ENCODE measurements around the gene NFKBIE. TPM values are rescaled to one million over a fixed set of nuclear protein-coding genes. Genes with fewer than 3 reads are reported as not detected.
"Not testable (repeated sequence)": the region's sequence is repeated elsewhere in the genome, so short reads cannot be mapped to it uniquely, and the experiment has no call there.

Gene NFKBIE
- total RNA-seq, 1 donor from 2014 or later = 29.0 TPM

- no peak for DNase-seq (ENCODE audit: low spot score)
- peaks cover 13% of the 10 kb centered on the region for H3K4me1 Mint-ChIP-seq (ENCODE audit: low read depth)
- intact Hi-C loops (cut with micrococcal nuclease) = no loop called here
- peaks cover 11% of the 10 kb centered on the region for H3K36me3 Mint-ChIP-seq (ENCODE audit: low read depth)
- H3K4me3 Mint-ChIP-seq = no peak overlapping the region
- H3K27ac Mint-ChIP-seq = no peak overlapping the region
- no peaks in the 10 kb centered on the region for H3K9me3 Mint-ChIP-seq
- no peaks in the 10 kb centered on the region for H3K27me3 Mint-ChIP-seq (ENCODE audit: insufficient read depth)
These were observed 29.3 kb downstream of the NFKBIE start for GRCh38 chr6:44235891-44236516.

GRCh38 chr6:44235269-44235668 is 30.1 kb downstream of the NFKBIE start:
- Mint-ChIP-seq H3K27ac (no peak overlapping the region), H3K27me3 (ENCODE audit: insufficient read depth) (no peaks in the 10 kb centered on the region), H3K36me3 (ENCODE audit: low read depth) (peaks cover 17% of the 10 kb centered on the region), H3K4me3 (no peak overlapping the region), H3K9me3 (no peaks in the 10 kb centered on the region), H3K4me1 (ENCODE audit: low read depth) (peaks cover 13% of the 10 kb centered on the region)
- intact Hi-C loops (cut with micrococcal nuclease) = no loop called here
- no peak for DNase-seq (ENCODE audit: low spot score)

GRCh38 chr6:44234101-44235025 is 31.0 kb downstream of the NFKBIE start:
- peak overlapping the region; percentile 53 for H3K27ac Mint-ChIP-seq
- intact Hi-C loops (cut with micrococcal nuclease) = no loop called here

GRCh38 chr6:44233567-44234100 is 31.7 kb downstream of the NFKBIE start:
- Mint-ChIP-seq H3K27me3 (ENCODE audit: insufficient read depth) (no peaks in the 10 kb centered on the region), H3K9me3 (no peaks in the 10 kb centered on the region), H3K36me3 (ENCODE audit: low read depth) (peaks cover 18% of the 10 kb centered on the region), H3K4me3 (no peak overlapping the region), H3K27ac (no peak overlapping the region), H3K4me1 (ENCODE audit: low read depth) (peaks cover 12% of the 10 kb centered on the region)
- intact Hi-C loops (cut with micrococcal nuclease) = no loop called here
- no peak for DNase-seq (ENCODE audit: low spot score)

More at GRCh38 chr6:44234101-44235025, 31.0 kb downstream of the NFKBIE start:
- no peaks in the 10 kb centered on the region for H3K27me3 Mint-ChIP-seq (ENCODE audit: insufficient read depth)
- no peak for DNase-seq (ENCODE audit: low spot score)
- H3K36me3 Mint-ChIP-seq (ENCODE audit: low read depth) = peaks cover 18% of the 10 kb centered on the region
- H3K4me3 Mint-ChIP-seq = no peak overlapping the region
- no peaks in the 10 kb centered on the region for H3K9me3 Mint-ChIP-seq
- H3K4me1 Mint-ChIP-seq (ENCODE audit: low read depth) = peaks cover 13% of the 10 kb centered on the region

GRCh38 chr6:44232676-44233566 is 32.4 kb downstream of the NFKBIE start:
- no peak for DNase-seq (ENCODE audit: low spot score)
- intact Hi-C loops (cut with micrococcal nuclease) = no loop called here
- Mint-ChIP-seq H3K27ac (peak overlapping the region; percentile 19), H3K4me3 (no peak overlapping the region), H3K27me3 (ENCODE audit: insufficient read depth) (no peaks in the 10 kb centered on the region), H3K36me3 (ENCODE audit: low read depth) (peaks cover 18% of the 10 kb centered on the region), H3K4me1 (ENCODE audit: low read depth) (peaks cover 8% of the 10 kb centered on the region), H3K9me3 (no peaks in the 10 kb centered on the region)

- H3K27me3 Mint-ChIP-seq (ENCODE audit: insufficient read depth); H3K4me3 Mint-ChIP-seq; H3K4me1 Mint-ChIP-seq (ENCODE audit: low read depth); intact Hi-C loops (cut with micrococcal nuclease); H3K27ac Mint-ChIP-seq; DNase-seq (ENCODE audit: low spot score); H3K9me3 Mint-ChIP-seq: not testable (repeated sequence)
- H3K36me3 Mint-ChIP-seq (ENCODE audit: low read depth) = peaks cover 18% of the 10 kb centered on the region
These were observed 33.9 kb downstream of the NFKBIE start for GRCh38 chr6:44231426-44231825.

- Mint-ChIP-seq H3K27me3 (ENCODE audit: insufficient read depth) (no peaks in the 10 kb centered on the region), H3K9me3 (no peaks in the 10 kb centered on the region), H3K27ac (no peak overlapping the region), H3K36me3 (ENCODE audit: low read depth) (peaks cover 17% of the 10 kb centered on the region), H3K4me1 (ENCODE audit: low read depth) (peaks cover 1% of the 10 kb centered on the region), H3K4me3 (no peak overlapping the region)
- DNase-seq (ENCODE audit: low spot score) = no peak
- intact Hi-C loops (cut with micrococcal nuclease) = no loop called here
These were observed 35.2 kb downstream of the NFKBIE start for GRCh38 chr6:44230034-44230675.

GRCh38 chr6:44229376-44230033 is 35.8 kb downstream of the NFKBIE start:
- H3K4me3 Mint-ChIP-seq = no peak overlapping the region
- H3K27ac Mint-ChIP-seq = no peak overlapping the region
- DNase-seq (ENCODE audit: low spot score) = no peak
- H3K4me1 Mint-ChIP-seq (ENCODE audit: low read depth) = peaks cover 8% of the 10 kb centered on the region
- intact Hi-C loops (cut with micrococcal nuclease) = no loop called here
- H3K27me3 Mint-ChIP-seq (ENCODE audit: insufficient read depth) = no peaks in the 10 kb centered on the region
- no peaks in the 10 kb centered on the region for H3K9me3 Mint-ChIP-seq
- H3K36me3 Mint-ChIP-seq (ENCODE audit: low read depth) = peaks cover 17% of the 10 kb centered on the region

GRCh38 chr6:44228836-44229235 is 36.5 kb downstream of the NFKBIE start:
- Mint-ChIP-seq H3K9me3 (no peaks in the 10 kb centered on the region), H3K27me3 (ENCODE audit: insufficient read depth) (no peaks in the 10 kb centered on the region), H3K4me3 (no peak overlapping the region), H3K27ac (no peak overlapping the region), H3K4me1 (ENCODE audit: low read depth) (peaks cover 14% of the 10 kb centered on the region), H3K36me3 (ENCODE audit: low read depth) (peaks cover 17% of the 10 kb centered on the region)
- intact Hi-C loops (cut with micrococcal nuclease) = no loop called here
- DNase-seq (ENCODE audit: low spot score) = no peak

GRCh38 chr6:44228433-44228832 is 36.9 kb downstream of the NFKBIE start:
- peaks cover 14% of the 10 kb centered on the region for H3K4me1 Mint-ChIP-seq (ENCODE audit: low read depth)
- H3K4me3 Mint-ChIP-seq = no peak overlapping the region
- H3K9me3 Mint-ChIP-seq = no peaks in the 10 kb centered on the region
- no peak overlapping the region for H3K27ac Mint-ChIP-seq
- DNase-seq (ENCODE audit: low spot score) = no peak
- intact Hi-C loops (cut with micrococcal nuclease) = no loop called here
- no peaks in the 10 kb centered on the region for H3K27me3 Mint-ChIP-seq (ENCODE audit: insufficient read depth)
- peaks cover 14% of the 10 kb centered on the region for H3K36me3 Mint-ChIP-seq (ENCODE audit: low read depth)

GRCh38 chr6:44228031-44228430 is 37.3 kb downstream of the NFKBIE start:
- intact Hi-C loops (cut with micrococcal nuclease) = no loop called here
- Mint-ChIP-seq H3K9me3 (no peaks in the 10 kb centered on the region), H3K4me1 (ENCODE audit: low read depth) (peaks cover 16% of the 10 kb centered on the region), H3K4me3 (no peak overlapping the region), H3K36me3 (ENCODE audit: low read depth) (peaks cover 13% of the 10 kb centered on the region), H3K27me3 (ENCODE audit: insufficient read depth) (no peaks in the 10 kb centered on the region), H3K27ac (no peak overlapping the region)
- DNase-seq (ENCODE audit: low spot score) = no peak
